ENCODE measurements around the gene PRMT3. TPM values are rescaled to one million over a fixed set of nuclear protein-coding genes. Genes with fewer than 3 reads are reported as not detected.

Gene PRMT3
- total and polyA plus RNA-seq, 2 of the 4 experiments (the other 2 are of a cell fraction) = 8.8 to 11.3 TPM

DNA sequence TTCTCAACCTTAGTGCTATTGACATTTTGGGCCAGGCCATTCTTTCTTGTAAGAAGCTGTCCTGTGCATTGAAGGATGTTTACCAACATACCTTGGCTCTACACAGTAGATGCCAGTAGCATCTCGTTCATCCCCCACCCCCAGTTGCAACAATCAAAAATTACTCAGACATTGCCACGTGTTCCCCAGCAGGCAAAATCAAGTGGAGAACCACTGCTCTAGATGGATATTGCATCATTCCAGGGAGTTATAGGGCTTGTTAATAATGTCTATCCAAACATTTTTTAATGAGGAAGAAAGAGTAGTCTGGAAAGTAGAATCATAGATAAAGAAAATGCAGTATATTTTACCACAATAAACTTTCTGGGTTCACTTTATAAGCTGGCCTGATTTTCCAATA, 64.1 kb downstream of the PRMT3 start:
- intact Hi-C loops (cut with micrococcal nuclease) (loop anchor here (10.0 kb wide), 1 partner anchor 143 kb away; the partner anchor contains the start of gene SLC6A5), dilution Hi-C loops (cut with HindIII; ENCODE audit: low sequenced_read_pairs, unreplicated experiment) (no loop called here), in situ Hi-C loops (cut with MboI; ENCODE audit: low sequenced_read_pairs) (no loop called here)
- H3K4me3 ChIP-seq (ENCODE audit: insufficient read depth, low read depth, low read length) = no peak overlapping the region
- no peak overlapping the region for H2AK9ac ChIP-seq (replicated peaks; ENCODE audit: low read depth, low read length, poor library complexity)
- H3K4ac ChIP-seq (ENCODE audit: low read depth, low read length) = no peak overlapping the region
- H2BK120ac ChIP-seq (ENCODE audit: low read depth, low read length) = no peak overlapping the region
- no peak overlapping the region for H4K91ac ChIP-seq (ENCODE audit: insufficient read depth, low read depth, low read length)
- WGBS, 2 experiments (ENCODE audit: extremely low coverage in 2 of 2, insufficient read length in 1 of 2) = no CpG with 5 or more reads among the region's 2 CpGs
- H3K56ac ChIP-seq (ENCODE audit: extremely low read depth, insufficient read depth, low read length) = no peak overlapping the region
- no peak overlapping the region for H3K18ac ChIP-seq (ENCODE audit: low read depth, low read length)
- ChIA-PET CTCF (no interaction called here), POLR2A (ENCODE audit: unreplicated experiment) (no interaction called here)
- no peak overlapping the region for H3K4me2 ChIP-seq (ENCODE audit: low read depth, low read length)
- H4K20me1 ChIP-seq (ENCODE audit: insufficient read depth, low read length) = no peaks in the 10 kb centered on the region
- H2AFZ ChIP-seq (replicated peaks; ENCODE audit: low read length, poor library complexity) = no peak overlapping the region
- no peak overlapping the region for H3K23ac ChIP-seq (ENCODE audit: low read depth, low read length)
- no peaks in the 10 kb centered on the region for H3K36me3 ChIP-seq (ENCODE audit: control insufficient read depth, insufficient read depth, low read length)
- H4K5ac ChIP-seq (ENCODE audit: low read depth, low read length) = no peak overlapping the region
- H2BK20ac ChIP-seq (ENCODE audit: low read depth, low read length) = no peak overlapping the region
- H3K79me1 ChIP-seq (ENCODE audit: low read depth in 1 of 2, low read length in 2 of 2) = no peaks in the 10 kb centered on the region
- no peak overlapping the region for H2AK5ac ChIP-seq (ENCODE audit: low read depth, low read length)
- H3K9me3 ChIP-seq (ENCODE audit: control insufficient read depth, insufficient read depth, low read length) = no peaks in the 10 kb centered on the region
- no TSS peak for BruUV-seq (replicated peaks)
- H3K9me1 ChIP-seq (ENCODE audit: insufficient read depth, low read length) = no peaks in the 10 kb centered on the region
- H3K27ac ChIP-seq (ENCODE audit: insufficient read depth, low read length) = no peak overlapping the region
- no peak overlapping the region for H4K8ac ChIP-seq (ENCODE audit: low read depth in 2 of 2, low read length in 2 of 2)
- no peak overlapping the region for H2BK5ac ChIP-seq (ENCODE audit: low read depth, low read length, poor library complexity, severe bottlenecking)
- DNase-seq = no peak
- ATAC-seq (ENCODE audit: low read depth) = no peak
- no peak overlapping the region for H3K9ac ChIP-seq (ENCODE audit: low read depth, low read length)
- H3K14ac ChIP-seq (replicated peaks; ENCODE audit: low read depth, low read length) = no peak overlapping the region
- H3K4me1 ChIP-seq (ENCODE audit: control insufficient read depth, insufficient read depth, low read length) = no peaks in the 10 kb centered on the region
- TF ChIP-seq CHD1 (IDR thresholded peaks at IDR 0.05; ENCODE audit: low read depth, low read length) = no peak
- peak; percentile 51; the same call in 1 of the 2 replicates for TF ChIP-seq CEBPB (IDR thresholded peaks at IDR 0.05; ENCODE audit: low read depth, low read length)
- H3K27me3 ChIP-seq (ENCODE audit: control insufficient read depth, insufficient read depth, low read length) = no peaks in the 10 kb centered on the region
- no peak overlapping the region for H2BK15ac ChIP-seq (ENCODE audit: low read depth, low read length)
